Measurements from ENCODE around the gene ARFIP1.

Gene ARFIP1

DNA sequence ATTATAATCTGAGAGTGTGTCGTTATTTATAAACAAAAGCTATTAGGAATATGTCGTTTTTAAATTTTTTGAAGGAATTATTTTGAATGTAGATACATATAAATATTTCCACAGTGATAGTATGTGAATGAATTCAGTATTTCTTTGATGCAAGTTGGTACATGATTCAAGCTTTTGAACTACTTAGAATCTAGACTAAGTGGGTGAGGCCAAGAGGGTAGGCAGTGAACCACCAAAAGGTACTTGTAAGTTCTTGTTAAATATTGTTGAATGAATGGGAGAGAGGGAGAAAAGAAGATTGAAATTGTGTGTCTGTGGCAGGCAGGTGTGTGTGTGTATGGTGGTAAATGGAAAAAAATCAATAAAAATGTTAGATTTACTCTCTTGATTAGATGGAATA, 69.6 kb downstream of the ARFIP1 start:
- no peak overlapping the region for H3K4ac ChIP-seq (ENCODE audit: low read length)
- DNase-seq (ENCODE audit: low spot score), result no peak

DNA sequence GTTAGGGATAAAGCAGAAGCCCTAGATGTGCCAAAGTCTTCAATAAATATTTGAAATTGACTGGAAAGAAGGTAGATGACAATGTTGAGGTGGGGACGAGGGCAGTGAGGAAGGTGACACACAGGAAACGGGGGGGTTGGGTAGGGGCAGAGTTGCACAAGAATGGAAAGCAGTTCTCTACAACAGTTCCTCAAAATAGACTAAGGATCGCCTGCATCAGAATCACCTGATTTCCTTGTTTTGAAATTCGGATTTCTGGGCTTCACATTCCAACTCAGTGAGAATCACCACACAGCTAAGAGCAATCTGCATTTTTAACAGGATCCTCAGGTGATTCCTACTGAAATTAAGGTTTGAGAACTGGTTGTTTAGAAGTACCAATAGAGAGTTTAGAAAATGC, 70.6 kb downstream of the ARFIP1 start:
- H2BK5ac ChIP-seq (ENCODE audit: low read length), result no peak overlapping the region
- no CpG with 5 or more reads among the region's 4 CpGs for WGBS, 2 donors (ENCODE audit: extremely low coverage in 2 of 2, insufficient read length in 2 of 2, insufficient replicate concordance in 1 of 2)
- no peak overlapping the region for H4K91ac ChIP-seq (ENCODE audit: low read depth, low read length, poor library complexity)
- H3K27me3 ChIP-seq (ENCODE audit: control insufficient read depth in 3 of 3, insufficient read depth in 3 of 3, low read depth in 1 of 3, low read length in 3 of 3), result no peaks in the 10 kb centered on the region
- H3K23ac ChIP-seq (ENCODE audit: low read depth, low read length, poor library complexity), result no peak overlapping the region
- H3K18ac ChIP-seq (ENCODE audit: low read length), result no peak overlapping the region
- no peak overlapping the region for H3K4me3 ChIP-seq (ENCODE audit: low read length in 2 of 2)
- no peak overlapping the region for H2BK120ac ChIP-seq (ENCODE audit: low read depth, low read length)
- H2AFZ ChIP-seq (ENCODE audit: low read length), result no peak overlapping the region
- no peak overlapping the region for H2BK12ac ChIP-seq (ENCODE audit: low read length)
- peaks cover 9% of the 10 kb centered on the region for H3K79me1 ChIP-seq (ENCODE audit: low read depth, low read length)
- H3K36me3 ChIP-seq (replicated peaks in 1 of 2; ENCODE audit: control insufficient read depth in 2 of 2, insufficient read depth in 2 of 2, low read length in 2 of 2), result no peaks in the 10 kb centered on the region
- H3K4me2 ChIP-seq (ENCODE audit: insufficient read depth, low read length, poor library complexity, severe bottlenecking), result no peak overlapping the region
- no peak overlapping the region for H4K8ac ChIP-seq (ENCODE audit: low read depth, low read length)
- H2AK5ac ChIP-seq (ENCODE audit: low read depth, low read length), result no peak overlapping the region
- no peak overlapping the region for H2BK15ac ChIP-seq (ENCODE audit: low read length)
- no peak for DNase-seq (ENCODE audit: low spot score)
- no peaks in the 10 kb centered on the region for H3K4me1 ChIP-seq (ENCODE audit: control insufficient read depth in 2 of 2, insufficient read depth in 1 of 2, low read depth in 1 of 2, low read length in 2 of 2)
- no peak overlapping the region for H3K27ac ChIP-seq (replicated peaks; ENCODE audit: low read length)
- H3K9ac ChIP-seq (ENCODE audit: low read depth, low read length, poor library complexity), result no peak overlapping the region
- H3K9me3 ChIP-seq (replicated peaks in 1 of 2; ENCODE audit: control insufficient read depth in 2 of 2, insufficient read depth in 1 of 2, low read depth in 1 of 2, low read length in 2 of 2), result peaks cover 4 to 20% of the 10 kb centered on the region in 2 donors
- H3K4ac ChIP-seq (ENCODE audit: low read length), result no peak overlapping the region
- no peak overlapping the region for H3K14ac ChIP-seq (ENCODE audit: low read length)

More for the DNA sequence above, 69.6 kb downstream of the ARFIP1 start:
- no peak overlapping the region for H2BK120ac ChIP-seq (ENCODE audit: low read depth, low read length)
- H3K4me1 ChIP-seq (ENCODE audit: control insufficient read depth in 2 of 2, insufficient read depth in 1 of 2, low read depth in 1 of 2, low read length in 2 of 2), result no peaks in the 10 kb centered on the region
- no peak overlapping the region for H3K27ac ChIP-seq (replicated peaks; ENCODE audit: low read length)
- no peak overlapping the region for H2AFZ ChIP-seq (ENCODE audit: low read length)
- WGBS, 2 donors (ENCODE audit: extremely low coverage in 2 of 2, insufficient read length in 2 of 2, insufficient replicate concordance in 1 of 2), result 100% methylated on average over 1 to 2 of the region's 2 CpGs
- no peak overlapping the region for H3K14ac ChIP-seq (ENCODE audit: low read length)
- no peak overlapping the region for H2BK15ac ChIP-seq (ENCODE audit: low read length)
- no peak overlapping the region for H2AK5ac ChIP-seq (ENCODE audit: low read depth, low read length)
- H3K79me1 ChIP-seq (ENCODE audit: low read depth, low read length), result no peaks in the 10 kb centered on the region
- no peak overlapping the region for H3K4me2 ChIP-seq (ENCODE audit: insufficient read depth, low read length, poor library complexity, severe bottlenecking)
- H3K4me3 ChIP-seq (ENCODE audit: low read length in 2 of 2), result no peak overlapping the region
- no peak overlapping the region for H3K18ac ChIP-seq (ENCODE audit: low read length)
- no peak overlapping the region for H2BK12ac ChIP-seq (ENCODE audit: low read length)
- no peak overlapping the region for H4K8ac ChIP-seq (ENCODE audit: low read depth, low read length)
- H3K9me3 ChIP-seq (replicated peaks in 1 of 2; ENCODE audit: control insufficient read depth in 2 of 2, insufficient read depth in 1 of 2, low read depth in 1 of 2, low read length in 2 of 2), result peaks cover 0 to 15% of the 10 kb centered on the region in 2 donors
- H3K23ac ChIP-seq (ENCODE audit: low read depth, low read length, poor library complexity), result no peak overlapping the region
- H2BK5ac ChIP-seq (ENCODE audit: low read length), result no peak overlapping the region
- no peaks in the 10 kb centered on the region for H3K36me3 ChIP-seq (replicated peaks in 1 of 2; ENCODE audit: control insufficient read depth in 2 of 2, insufficient read depth in 2 of 2, low read length in 2 of 2)
- no peaks in the 10 kb centered on the region for H3K27me3 ChIP-seq (ENCODE audit: control insufficient read depth in 3 of 3, insufficient read depth in 3 of 3, low read depth in 1 of 3, low read length in 3 of 3)
- no peak overlapping the region for H4K91ac ChIP-seq (ENCODE audit: low read depth, low read length, poor library complexity)
- H3K9ac ChIP-seq (ENCODE audit: low read depth, low read length, poor library complexity), result no peak overlapping the region

DNA sequence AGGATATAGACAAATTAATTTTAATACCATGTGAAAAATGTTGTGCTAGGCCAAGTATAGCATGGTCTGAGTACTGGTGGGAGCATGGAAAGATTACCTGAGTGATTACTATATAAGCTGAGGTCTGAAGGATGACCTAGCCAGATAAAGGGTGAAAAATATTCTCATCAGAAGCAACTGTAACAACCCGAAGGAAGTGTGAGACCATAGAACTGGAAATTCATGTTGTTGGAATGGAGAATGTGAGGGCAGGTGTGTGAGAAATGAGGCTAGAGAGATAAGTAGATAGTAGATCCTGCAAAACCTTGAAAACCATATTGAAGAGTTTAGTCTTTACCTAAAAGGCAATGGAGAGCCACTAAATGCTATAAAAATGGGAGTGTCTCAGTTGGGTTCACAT, 71.5 kb downstream of the ARFIP1 start:
- Histone ChIP-seq H3K36me3 (replicated peaks in 1 of 2; ENCODE audit: control insufficient read depth in 2 of 2, insufficient read depth in 2 of 2, low read length in 2 of 2) (no peaks in the 10 kb centered on the region), H3K14ac (ENCODE audit: low read length) (no peak overlapping the region), H3K27me3 (ENCODE audit: control insufficient read depth in 3 of 3, insufficient read depth in 3 of 3, low read depth in 1 of 3, low read length in 3 of 3) (no peaks in the 10 kb centered on the region), H4K8ac (ENCODE audit: low read depth, low read length) (no peak overlapping the region), H3K4me3 (ENCODE audit: low read length in 2 of 2) (no peak overlapping the region), H2AFZ (ENCODE audit: low read length) (no peak overlapping the region), H2BK120ac (ENCODE audit: low read depth, low read length) (no peak overlapping the region), H3K18ac (ENCODE audit: low read length) (no peak overlapping the region), H3K23ac (ENCODE audit: low read depth, low read length, poor library complexity) (no peak overlapping the region), H3K9me3 (replicated peaks in 1 of 2; ENCODE audit: control insufficient read depth in 2 of 2, insufficient read depth in 1 of 2, low read depth in 1 of 2, low read length in 2 of 2) (peaks cover 4 to 20% of the 10 kb centered on the region in 2 donors), H3K4me1 (ENCODE audit: control insufficient read depth in 2 of 2, insufficient read depth in 1 of 2, low read depth in 1 of 2, low read length in 2 of 2) (no peaks in the 10 kb centered on the region), H3K4ac (ENCODE audit: low read length) (no peak overlapping the region), H2BK12ac (ENCODE audit: low read length) (no peak overlapping the region), H3K27ac (replicated peaks; ENCODE audit: low read length) (no peak overlapping the region), H3K4me2 (ENCODE audit: insufficient read depth, low read length, poor library complexity, severe bottlenecking) (no peak overlapping the region), H4K91ac (ENCODE audit: low read depth, low read length, poor library complexity) (no peak overlapping the region), H3K79me1 (ENCODE audit: low read depth, low read length) (peaks cover 9% of the 10 kb centered on the region), H2BK5ac (ENCODE audit: low read length) (no peak overlapping the region), H3K9ac (ENCODE audit: low read depth, low read length, poor library complexity) (no peak overlapping the region), H2AK5ac (ENCODE audit: low read depth, low read length) (no peak overlapping the region), H2BK15ac (ENCODE audit: low read length) (no peak overlapping the region)
- no CpG with 5 or more reads among the region's 1 CpG for WGBS, 2 donors (ENCODE audit: extremely low coverage in 2 of 2, insufficient read length in 2 of 2, insufficient replicate concordance in 1 of 2)
- no peak for DNase-seq (ENCODE audit: low spot score)

DNA sequence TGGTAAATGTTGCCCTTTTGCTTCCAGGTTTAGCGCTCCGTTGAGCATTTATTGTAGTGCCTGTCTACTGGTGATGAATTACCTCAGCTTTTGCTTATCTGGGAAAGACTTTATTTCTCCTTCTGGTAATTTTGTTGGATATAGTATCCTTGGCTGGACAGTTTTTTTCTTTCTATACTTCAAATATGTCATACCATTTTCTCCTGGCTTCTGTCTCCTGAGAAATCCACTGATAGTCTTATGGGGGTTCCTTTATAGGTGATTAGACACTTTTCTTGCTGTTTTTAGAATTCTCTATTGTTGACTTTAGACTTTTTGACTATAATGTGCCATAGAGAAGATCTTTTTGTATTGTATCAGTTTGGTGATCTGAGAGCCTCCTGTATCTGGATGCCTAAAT, 73.5 kb downstream of the ARFIP1 start:
- Histone ChIP-seq H4K91ac (ENCODE audit: low read depth, low read length, poor library complexity) (no peak overlapping the region), H3K4ac (ENCODE audit: low read length) (no peak overlapping the region), H2BK12ac (ENCODE audit: low read length) (no peak overlapping the region), H4K8ac (ENCODE audit: low read depth, low read length) (no peak overlapping the region), H3K9ac (ENCODE audit: low read depth, low read length, poor library complexity) (no peak overlapping the region), H3K27ac (replicated peaks; ENCODE audit: low read length) (no peak overlapping the region), H3K14ac (ENCODE audit: low read length) (no peak overlapping the region), H2BK15ac (ENCODE audit: low read length) (no peak overlapping the region), H3K23ac (ENCODE audit: low read depth, low read length, poor library complexity) (no peak overlapping the region), H3K4me1 (ENCODE audit: control insufficient read depth in 2 of 2, insufficient read depth in 1 of 2, low read depth in 1 of 2, low read length in 2 of 2) (no peaks in the 10 kb centered on the region), H2AK5ac (ENCODE audit: low read depth, low read length) (no peak overlapping the region), H3K18ac (ENCODE audit: low read length) (no peak overlapping the region), H3K4me2 (ENCODE audit: insufficient read depth, low read length, poor library complexity, severe bottlenecking) (no peak overlapping the region), H2BK5ac (ENCODE audit: low read length) (no peak overlapping the region), H3K9me3 (replicated peaks in 1 of 2; ENCODE audit: control insufficient read depth in 2 of 2, insufficient read depth in 1 of 2, low read depth in 1 of 2, low read length in 2 of 2) (peaks cover 4 to 20% of the 10 kb centered on the region in 2 donors), H3K36me3 (replicated peaks in 1 of 2; ENCODE audit: control insufficient read depth in 2 of 2, insufficient read depth in 2 of 2, low read length in 2 of 2) (no peaks in the 10 kb centered on the region), H3K79me1 (ENCODE audit: low read depth, low read length) (peaks cover 9% of the 10 kb centered on the region), H2BK120ac (ENCODE audit: low read depth, low read length) (no peak overlapping the region), H3K4me3 (ENCODE audit: low read length in 2 of 2) (no peak overlapping the region), H2AFZ (ENCODE audit: low read length) (no peak overlapping the region), H3K27me3 (ENCODE audit: control insufficient read depth in 3 of 3, insufficient read depth in 3 of 3, low read depth in 1 of 3, low read length in 3 of 3) (no peaks in the 10 kb centered on the region)
- no CpG with 5 or more reads among the region's 2 CpGs for WGBS, 2 donors (ENCODE audit: extremely low coverage in 2 of 2, insufficient read length in 2 of 2, insufficient replicate concordance in 1 of 2)
- DNase-seq (ENCODE audit: low spot score), result no peak

All from neuronal stem cell (in vitro differentiated cells).